Left kidney (tissue), 8 donors: ENCODE results near the gene ERCC4. TPM values are rescaled to one million over a fixed set of nuclear protein-coding genes. Genes with fewer than 3 reads are reported as not detected.
"Not testable (repeated sequence)": the region's sequence is repeated elsewhere in the genome, so short reads cannot be mapped to it uniquely, and the experiment has no call there.

Experiments used
- DNase-seq: peaks from one replicate; pipeline ENCODE4 v3.0.0-alpha.2; 2013
- long read RNA-seq, 8 donors: transcript quantifications; one replicate each; lab custom pipeline, GENCODE V29; 2026
- polyA plus RNA-seq: library from polyadenylated mRNA; unstranded; fragments of 120-200 nt; gene quantifications from one replicate; pipeline ENCODE4 v1.2.1, GENCODE V29; 2013; ENCODE audit not compliant: insufficient read length

Gene ERCC4
- 21.4 TPM for polyA plus RNA-seq
- long read RNA-seq, donor 1, partial matches to known transcripts, result 0 of 2 reads
- long read RNA-seq, donor 1, other reads (novel, unspliced or antisense), result 0 of 2 reads
- long read RNA-seq, donor 2, full-length matches to known transcripts, result 5 of 12 reads
- long read RNA-seq, donor 2, partial matches to known transcripts, result 7 of 12 reads
- long read RNA-seq, donor 2, other reads (novel, unspliced or antisense), result 0 of 12 reads
- long read RNA-seq, donor 3, partial matches to known transcripts, result 0 of 3 reads
- long read RNA-seq, donor 3, other reads (novel, unspliced or antisense), result 0 of 3 reads
- long read RNA-seq, donor 4, result 0 reads
- long read RNA-seq, donor 5, result 0 reads
- long read RNA-seq, donor 6, partial matches to known transcripts, result 0 of 2 reads
- long read RNA-seq, donor 6, other reads (novel, unspliced or antisense), result 0 of 2 reads
- long read RNA-seq, donor 7, partial matches to known transcripts, result 0 of 6 reads
- long read RNA-seq, donor 7, other reads (novel, unspliced or antisense), result 0 of 6 reads
- long read RNA-seq, donor 8, partial matches to known transcripts, result 0 of 3 reads
- long read RNA-seq, donor 8, other reads (novel, unspliced or antisense), result 0 of 3 reads

DNA sequence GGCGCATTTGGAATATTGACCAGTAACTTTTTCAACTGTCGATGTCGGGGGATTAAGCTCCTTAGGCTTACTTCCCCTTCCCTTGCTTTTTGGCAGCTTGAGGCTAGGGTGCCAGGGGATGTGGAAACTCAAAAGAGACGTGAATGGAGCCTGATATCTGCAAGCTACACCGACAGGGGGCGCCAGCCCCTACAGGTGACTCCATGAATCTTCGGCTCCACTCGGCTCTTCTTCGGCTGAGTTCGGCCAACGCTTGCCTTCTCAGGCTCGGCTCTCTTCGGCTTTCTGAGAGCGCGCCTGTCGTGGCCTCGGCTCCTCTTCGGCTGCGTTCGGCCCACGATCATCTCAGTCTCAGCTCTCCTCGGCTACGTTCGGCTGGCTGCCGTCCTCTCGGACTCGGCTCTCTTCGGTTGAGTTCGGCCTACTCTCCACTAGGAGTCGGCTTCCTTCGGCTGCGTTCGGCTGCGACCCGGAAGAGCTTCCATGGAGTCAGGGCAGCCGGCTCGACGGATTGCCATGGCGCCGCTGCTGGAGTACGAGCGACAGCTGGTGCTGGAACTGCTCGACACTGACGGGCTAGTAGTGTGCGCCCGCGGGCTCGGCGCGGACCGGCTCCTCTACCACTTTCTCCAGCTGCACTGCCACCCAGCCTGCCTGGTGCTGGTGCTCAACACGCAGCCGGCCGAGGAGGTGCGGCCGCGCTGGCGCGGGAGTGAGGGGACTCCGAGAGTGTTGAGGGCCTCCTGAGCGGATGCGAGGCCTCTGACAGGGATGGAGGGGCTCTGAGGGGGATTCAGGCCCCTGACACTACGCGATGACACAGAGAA lies at the start of gene ERCC4:
Gene ERCC4 (plus strand): TSS at position 472 of the 827 bp plus-strand sequence. CDS start 12 bp downstream, at position 484.
- DNase-seq, result peak; percentile 99

- DNase-seq, result peak; percentile 59
These were observed 46.0 kb upstream of the ERCC4 start for GRCh38 chr16:13873835-13874438.

DNA sequence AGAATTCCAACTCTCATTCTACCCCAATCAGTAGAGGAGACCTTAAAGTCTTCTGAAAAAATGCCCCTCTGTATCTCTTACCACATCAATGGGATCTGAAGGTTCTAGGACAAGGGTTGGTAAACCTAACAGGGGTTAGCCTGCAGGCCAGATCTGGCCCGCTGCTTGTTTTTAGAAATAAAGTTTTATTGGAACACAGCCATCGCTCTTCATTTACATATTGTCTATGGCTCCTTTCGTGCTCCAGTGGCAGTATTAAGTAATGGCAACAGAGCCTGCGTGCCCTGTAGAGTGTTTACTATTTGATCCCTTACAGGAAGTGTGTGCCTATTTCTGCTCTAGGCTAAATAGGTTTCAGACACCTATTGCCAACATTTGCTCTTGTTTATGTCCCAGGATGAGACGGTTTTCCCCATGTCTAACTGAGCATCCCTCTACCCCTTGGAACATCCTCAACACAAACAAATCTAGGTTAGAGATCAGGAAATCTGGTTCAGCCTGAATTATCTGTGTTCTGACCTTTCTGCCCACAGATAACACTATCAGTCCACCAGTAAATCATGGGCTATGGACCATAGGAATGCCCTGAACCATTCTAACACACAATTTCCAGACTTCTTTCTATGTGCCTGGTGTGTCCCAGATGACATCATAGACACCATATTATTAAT lies 44.2 kb upstream of the ERCC4 start:
- DNase-seq, result no peak

- DNase-seq, result no peak
These were observed 36.7 kb upstream of the ERCC4 start for GRCh38 chr16:13883276-13883675.

DNA sequence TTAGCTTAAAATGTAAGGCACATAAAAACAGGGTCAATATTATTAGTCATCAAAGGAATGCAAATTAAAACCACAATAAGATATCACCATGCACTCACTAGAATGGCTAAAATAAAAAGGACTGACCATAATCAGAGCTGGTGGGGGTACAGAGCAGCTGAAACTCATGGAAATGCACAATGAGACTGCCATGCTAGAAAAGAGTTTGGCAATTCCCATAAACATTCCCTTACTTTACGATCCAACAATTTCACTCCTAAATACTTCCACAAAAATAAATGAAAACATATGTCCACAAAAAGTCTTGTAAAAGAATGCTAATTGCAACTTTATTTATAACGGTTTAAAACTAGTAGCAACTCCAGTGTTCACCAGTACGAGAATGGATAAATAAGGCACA lies 36.1 kb upstream of the ERCC4 start:
- no peak for DNase-seq

- DNase-seq, result no peak
These were observed 34.3 kb upstream of the ERCC4 start for GRCh38 chr16:13885700-13886099.

DNA sequence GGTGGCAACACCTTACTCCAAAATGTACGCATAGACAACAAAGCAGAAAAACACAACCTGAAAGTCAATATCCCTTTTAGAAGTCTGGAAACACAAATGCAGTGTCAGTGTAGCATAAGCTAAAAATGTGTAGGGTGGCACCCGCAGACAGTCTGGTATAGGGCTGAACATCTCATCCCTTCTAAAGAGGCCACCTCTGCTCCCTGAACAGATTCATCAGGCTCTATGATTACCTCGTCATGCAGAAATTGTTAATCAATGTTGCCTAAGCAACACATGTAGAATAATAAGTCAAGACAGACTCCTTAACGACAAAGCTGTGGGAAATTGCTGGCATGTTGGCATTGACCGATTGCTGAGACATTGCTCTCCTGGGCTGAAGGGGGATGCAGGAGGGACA lies 33.3 kb upstream of the ERCC4 start:
- no peak for DNase-seq

DNA sequence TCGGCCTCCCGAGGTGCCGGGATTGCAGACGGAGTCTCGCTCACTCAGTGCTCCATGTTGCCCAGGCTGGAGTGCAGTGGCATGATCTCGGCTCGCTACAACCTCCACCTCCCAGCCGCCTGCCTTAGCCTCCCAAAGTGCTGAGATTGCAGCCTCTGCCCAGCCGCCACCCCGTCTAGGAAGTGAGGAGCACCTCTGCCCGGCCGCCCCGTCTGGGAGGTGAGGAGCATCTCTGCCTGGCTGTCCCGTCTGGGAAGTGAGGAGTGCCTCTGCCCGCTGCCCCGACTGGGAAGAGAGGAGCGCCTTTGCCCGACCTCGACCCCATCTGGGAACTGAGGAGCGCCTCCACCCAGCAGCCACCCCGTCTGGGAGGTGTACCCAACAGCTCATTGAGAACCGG lies 30.6 kb upstream of the ERCC4 start:
- not testable (repeated sequence) for DNase-seq

- DNase-seq, result no peak
These were observed 27.7 kb upstream of the ERCC4 start for GRCh38 chr16:13892301-13892700.

DNA sequence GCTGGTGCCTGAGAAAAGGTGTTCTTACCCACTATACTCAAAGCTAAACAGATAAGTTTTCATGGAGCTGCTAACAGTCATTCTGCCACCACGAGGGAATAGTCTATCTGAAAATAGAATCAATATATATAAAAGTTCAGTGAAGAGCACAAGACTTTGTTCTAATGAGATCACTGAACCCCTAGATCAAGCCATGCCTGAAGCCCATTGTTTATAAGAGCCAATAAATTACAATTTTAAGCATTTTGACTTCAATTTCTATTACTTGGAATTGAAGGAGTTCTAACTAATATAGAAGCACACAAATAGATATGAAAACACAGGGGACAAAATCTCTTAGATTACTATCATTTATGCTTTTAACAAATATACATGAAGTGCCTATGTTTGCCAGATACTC lies 24.4 kb upstream of the ERCC4 start:
- no peak for DNase-seq

GRCh38 chr16:13896543-13897182 lies 23.3 kb upstream of the ERCC4 start:
- no peak for DNase-seq

GRCh38 chr16:13897806-13898205 lies 22.1 kb upstream of the ERCC4 start:
- DNase-seq, result no peak

- no peak for DNase-seq
These were observed 21.7 kb upstream of the ERCC4 start for GRCh38 chr16:13898233-13898632.

- no peak for DNase-seq
These were observed 17.9 kb upstream of the ERCC4 start for GRCh38 chr16:13902052-13902451.

GRCh38 chr16:13902677-13903076 lies 17.3 kb upstream of the ERCC4 start:
- no peak for DNase-seq

GRCh38 chr16:13904179-13904691 lies 15.7 kb upstream of the ERCC4 start:
- no peak for DNase-seq

DNA sequence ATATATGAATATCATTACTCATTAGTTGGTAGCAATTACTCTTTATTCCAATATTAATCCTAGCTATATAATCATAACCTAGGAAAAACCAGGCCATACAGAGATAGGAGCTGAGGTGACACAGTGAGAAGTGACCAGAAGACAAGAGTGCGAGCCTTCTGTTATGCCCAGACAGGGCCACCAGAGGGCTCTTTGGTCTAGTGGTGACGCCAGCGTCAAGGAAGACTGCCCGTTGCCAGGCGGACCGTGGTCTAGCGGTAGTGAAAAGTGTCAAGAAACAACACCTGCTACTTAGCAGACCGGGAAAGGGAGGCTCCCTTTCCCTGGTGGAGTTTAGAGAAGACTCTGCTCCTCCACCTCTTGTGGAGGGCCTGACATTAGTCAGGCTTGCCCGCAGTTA lies 15.1 kb upstream of the ERCC4 start:
- DNase-seq, result not testable (repeated sequence)

- DNase-seq, result no peak
These were observed 13.5 kb upstream of the ERCC4 start for GRCh38 chr16:13906168-13907089.

GRCh38 chr16:13907431-13907830 lies 12.5 kb upstream of the ERCC4 start:
- DNase-seq, result no peak

GRCh38 chr16:13909069-13909468 lies 10.9 kb upstream of the ERCC4 start:
- no peak for DNase-seq
